ENCODE results near the gene LPP.

DNA sequence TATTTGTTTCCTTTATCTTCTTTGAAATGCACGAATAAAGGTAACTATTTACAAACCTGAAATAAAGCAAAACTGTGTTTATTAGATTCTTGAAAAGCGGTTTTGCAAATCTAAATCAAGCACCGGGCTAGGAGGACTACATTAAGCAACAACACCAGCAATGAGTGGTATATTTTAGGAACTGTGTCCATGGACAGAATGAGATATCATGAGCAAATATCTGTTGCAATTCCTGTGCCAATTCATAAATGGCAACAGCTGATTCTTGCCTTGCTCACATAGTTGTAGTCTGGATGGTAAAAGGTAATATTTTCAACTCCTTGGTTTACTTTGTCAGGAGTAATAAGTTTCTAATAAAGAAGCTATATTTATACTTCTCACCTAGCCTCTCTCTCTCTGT is 403.3 kb downstream of the LPP start:
- TF ChIP-seq, protein P1, sequence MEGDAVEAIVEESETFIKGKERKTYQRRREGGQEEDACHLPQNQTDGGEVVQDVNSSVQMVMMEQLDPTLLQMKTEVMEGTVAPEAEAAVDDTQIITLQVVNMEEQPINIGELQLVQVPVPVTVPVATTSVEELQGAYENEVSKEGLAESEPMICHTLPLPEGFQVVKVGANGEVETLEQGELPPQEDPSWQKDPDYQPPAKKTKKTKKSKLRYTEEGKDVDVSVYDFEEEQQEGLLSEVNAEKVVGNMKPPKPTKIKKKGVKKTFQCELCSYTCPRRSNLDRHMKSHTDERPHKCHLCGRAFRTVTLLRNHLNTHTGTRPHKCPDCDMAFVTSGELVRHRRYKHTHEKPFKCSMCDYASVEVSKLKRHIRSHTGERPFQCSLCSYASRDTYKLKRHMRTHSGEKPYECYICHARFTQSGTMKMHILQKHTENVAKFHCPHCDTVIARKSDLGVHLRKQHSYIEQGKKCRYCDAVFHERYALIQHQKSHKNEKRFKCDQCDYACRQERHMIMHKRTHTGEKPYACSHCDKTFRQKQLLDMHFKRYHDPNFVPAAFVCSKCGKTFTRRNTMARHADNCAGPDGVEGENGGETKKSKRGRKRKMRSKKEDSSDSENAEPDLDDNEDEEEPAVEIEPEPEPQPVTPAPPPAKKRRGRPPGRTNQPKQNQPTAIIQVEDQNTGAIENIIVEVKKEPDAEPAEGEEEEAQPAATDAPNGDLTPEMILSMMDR (IDR thresholded peaks at IDR 0.05) = no peak
- TF ChIP-seq EP300 (IDR thresholded peaks at IDR 0.05) (no peak), POLR2A (IDR thresholded peaks at IDR 0.05) (no peak)

All from ovary (tissue), 3 donors.